Urothelium cell line (cell line): Measurements from ENCODE around the gene GMPR2.

Source experiments
- DNase-seq: peaks from one replicate; pipeline ENCODE4 v3.0.0; 2011; ENCODE audit warnings: low spot score, mixed read lengths
- FAIRE-seq: peaks from 2 replicates; lab custom pipeline; 2011; peaks lifted over from hg19 to GRCh38; lab: Jason Lieb, UNC

GMPR2 gene

DNA sequence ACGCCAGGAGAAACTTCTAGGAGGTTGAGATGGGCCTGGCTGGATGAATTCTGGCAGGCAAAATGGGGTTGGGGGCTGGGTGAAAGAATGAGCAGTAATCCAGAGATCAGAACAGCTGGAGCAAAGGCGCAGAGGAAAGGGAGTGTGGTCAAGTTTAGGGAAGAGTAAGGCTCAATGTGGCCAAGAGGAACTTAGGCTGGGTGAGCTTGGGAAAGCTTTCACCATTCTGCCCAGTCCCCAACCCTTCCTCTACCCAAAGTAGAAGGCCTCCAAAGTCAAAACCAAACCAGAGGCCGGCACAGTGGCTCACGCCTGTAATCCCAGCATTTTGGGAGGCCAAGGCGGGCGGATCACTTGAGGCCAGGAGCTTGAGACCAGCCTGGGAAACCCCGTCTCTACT, 48.9 kb downstream of the GMPR2 start:
- FAIRE-seq (no peak), DNase-seq (no peak)

DNA sequence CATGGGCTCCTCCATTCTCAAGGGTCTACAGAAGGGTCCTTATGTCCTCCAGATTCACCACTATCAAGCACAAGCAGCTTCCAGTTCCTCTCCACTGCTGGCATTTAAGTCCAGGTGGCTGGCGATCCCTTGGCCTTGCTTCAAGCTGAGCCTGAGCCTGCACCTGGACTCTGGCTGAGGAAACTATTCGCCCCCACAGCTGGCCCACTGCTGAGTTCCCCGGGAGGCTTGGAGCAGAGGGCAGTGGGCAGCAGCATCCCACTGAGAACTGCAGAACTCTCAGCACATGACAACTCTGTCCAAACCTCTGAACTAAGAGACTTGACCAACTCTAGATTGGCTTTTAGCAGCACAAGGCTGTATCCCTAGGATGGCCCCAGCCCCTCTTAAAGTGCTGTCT, 50.0 kb downstream of the GMPR2 start:
- FAIRE-seq = no peak

DNA sequence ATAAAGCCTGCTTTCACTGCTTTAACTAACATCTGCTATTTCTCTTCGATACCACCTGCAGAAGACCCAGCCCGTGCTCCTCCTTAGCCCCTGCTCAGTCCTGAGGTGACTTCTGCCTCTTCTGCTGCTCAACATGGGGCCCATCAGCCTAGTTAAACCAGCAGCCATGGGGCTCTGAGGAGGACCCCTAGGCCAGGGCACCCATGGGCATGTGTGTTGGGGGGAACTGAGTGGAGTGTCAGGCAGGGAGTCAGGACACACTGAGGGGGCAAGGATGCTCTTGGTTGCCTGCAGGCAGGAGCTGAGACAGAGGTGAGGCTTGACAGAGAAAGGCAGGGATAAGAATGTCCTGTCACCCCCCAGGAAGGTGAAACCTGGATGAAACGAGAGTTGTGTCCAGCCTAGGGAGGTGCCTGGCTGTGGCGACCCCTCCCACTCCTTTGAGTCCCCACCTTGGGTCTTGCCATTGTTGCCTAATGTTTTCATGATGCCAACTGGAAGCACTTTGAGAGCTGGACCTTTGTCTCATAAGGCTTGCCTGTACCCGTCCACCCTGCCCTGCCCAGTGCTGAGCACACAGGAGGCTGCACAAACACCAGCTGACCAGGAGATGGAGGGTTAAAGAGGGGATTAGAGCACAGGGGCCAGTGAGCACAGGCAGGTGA, 51.2 kb downstream of the GMPR2 start:
- FAIRE-seq (no peak), DNase-seq (no peak)

More for the DNA sequence above, 50.0 kb downstream of the GMPR2 start:
- no peak for DNase-seq

DNA sequence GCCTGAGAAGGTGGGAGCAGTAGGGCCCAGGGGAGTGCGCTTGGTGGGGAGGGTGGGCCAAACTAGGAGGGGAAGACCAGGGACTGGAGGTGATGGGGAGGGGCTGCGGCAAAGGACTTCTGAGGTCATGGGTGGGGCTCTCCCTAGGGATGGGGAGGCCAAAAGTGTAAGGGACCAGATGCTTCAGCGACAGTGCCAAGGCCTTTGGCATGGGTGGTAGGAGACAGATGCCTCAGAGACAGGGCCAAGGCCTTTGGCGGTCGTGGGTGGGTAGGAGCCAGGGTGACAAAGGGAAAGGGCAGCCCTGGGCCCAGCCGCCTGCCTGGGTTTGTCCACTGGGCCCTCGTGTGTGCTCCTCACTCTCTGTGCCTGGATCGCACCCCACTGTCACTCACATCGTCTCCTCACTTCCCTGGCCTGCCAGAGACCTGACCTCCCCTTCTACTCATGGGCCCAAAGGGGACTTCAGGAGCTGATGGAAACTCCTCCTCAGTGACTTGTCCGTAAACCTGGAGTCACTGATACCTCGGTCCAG, 51.8 kb downstream of the GMPR2 start:
- DNase-seq (no peak), FAIRE-seq (no peak)

DNA sequence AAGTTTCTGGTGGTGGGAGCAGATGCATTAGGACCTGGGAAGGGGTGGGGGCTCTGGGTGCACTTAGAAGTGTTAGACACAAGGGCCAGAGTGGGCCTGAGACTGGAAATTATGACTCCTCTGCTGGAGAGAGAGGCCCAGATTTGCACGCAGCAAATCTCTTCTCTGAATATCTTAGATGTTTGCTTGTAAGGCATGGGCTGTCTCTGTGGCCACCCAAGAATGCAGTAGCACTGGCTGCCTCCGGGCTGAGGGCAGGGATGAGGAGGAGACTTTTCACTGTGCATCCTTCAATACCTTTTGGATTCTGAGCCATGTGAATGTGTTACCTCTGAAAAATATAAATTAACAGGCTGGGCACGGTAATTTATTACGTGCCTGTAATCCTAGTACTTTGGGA, 52.6 kb downstream of the GMPR2 start:
- no peak for FAIRE-seq
- no peak for DNase-seq

DNA sequence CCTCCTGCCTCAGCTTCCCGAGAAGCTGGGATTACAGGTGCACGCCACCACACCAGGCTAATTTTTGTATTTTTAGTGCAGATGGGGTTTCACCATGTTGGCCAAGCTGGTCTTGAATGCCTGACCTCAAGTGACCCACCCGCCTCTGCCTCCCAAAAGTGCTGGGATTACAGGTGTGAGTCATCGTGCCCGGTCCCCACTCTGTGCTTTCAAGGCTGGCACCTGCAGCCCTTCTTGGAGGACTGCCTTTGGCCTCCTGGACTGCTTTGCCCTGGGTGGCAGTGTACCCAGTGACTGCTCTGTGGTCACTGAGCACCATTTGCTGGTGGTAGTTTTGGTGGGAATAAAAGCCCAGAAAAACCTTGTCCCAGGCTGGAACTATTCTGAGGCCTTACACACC, 54.3 kb downstream of the GMPR2 start:
- DNase-seq (no peak), FAIRE-seq (no peak)
